NCI-H2196 (cell line): ENCODE measurements around the gene SLC44A1.

Experiments used
- DNase-seq: peaks from one replicate; lab custom pipeline; 2025; ENCODE audit not compliant: unreplicated experiment; lab: John Stamatoyannopoulos, UW

The SLC44A1 gene

GRCh38 chr9:105455836-105456475, 211.5 kb downstream of the SLC44A1 start:
- DNase-seq, result no peak

GRCh38 chr9:105457560-105458294, 213.3 kb downstream of the SLC44A1 start:
- no peak for DNase-seq

- DNase-seq, result no peak
Measured at GRCh38 chr9:105458404-105458803, 214.0 kb downstream of the SLC44A1 start.

- DNase-seq, result no peak
Measured at GRCh38 chr9:105459336-105459735, 214.9 kb downstream of the SLC44A1 start.

GRCh38 chr9:105466898-105467455, 222.5 kb downstream of the SLC44A1 start:
- DNase-seq, result no peak

- DNase-seq, result no peak
Measured at GRCh38 chr9:105468875-105469274, 224.4 kb downstream of the SLC44A1 start.

GRCh38 chr9:105473221-105473620, 228.8 kb downstream of the SLC44A1 start:
- DNase-seq, result no peak

- DNase-seq, result no peak
Measured at GRCh38 chr9:105475302-105475701, 230.9 kb downstream of the SLC44A1 start.

GRCh38 chr9:105479846-105480245, 235.4 kb downstream of the SLC44A1 start:
- DNase-seq, result no peak

- no peak for DNase-seq
Measured at GRCh38 chr9:105483618-105484017, 239.2 kb downstream of the SLC44A1 start.

GRCh38 chr9:105484226-105484625, 239.8 kb downstream of the SLC44A1 start:
- DNase-seq, result no peak

- no peak for DNase-seq
Measured at GRCh38 chr9:105485131-105485530, 240.7 kb downstream of the SLC44A1 start.
